ENCODE results near the gene FCHSD2.
A peak's percentile ranks its signal among the peaks of the same experiment; 100 is the strongest.

Gene FCHSD2

DNA sequence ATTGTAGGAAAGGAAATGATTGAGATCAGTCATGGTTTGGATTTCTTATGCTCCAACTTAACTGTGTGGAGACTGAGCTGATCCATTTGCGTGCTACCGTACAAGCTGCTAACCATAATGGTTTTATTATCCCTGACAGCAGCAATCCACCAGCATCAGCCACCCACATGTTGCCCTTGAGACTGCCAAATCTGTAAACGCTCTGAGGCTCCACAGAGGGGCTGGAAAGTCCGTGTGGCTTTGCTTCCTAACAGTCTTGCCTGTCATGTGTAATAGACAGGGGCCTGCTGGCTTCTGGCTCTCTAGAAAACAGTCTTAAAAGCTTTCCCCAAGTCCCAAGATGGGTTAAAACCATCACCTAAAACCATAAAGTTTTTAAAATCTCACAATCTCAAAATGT lies 297.8 kb downstream of the FCHSD2 start:
- H4K5ac ChIP-seq (ENCODE audit: low read length), result no peak overlapping the region
- no peak overlapping the region for H3K23ac ChIP-seq (ENCODE audit: low read length)
- no peaks in the 10 kb centered on the region for H3K79me2 ChIP-seq (ENCODE audit: control insufficient read depth, insufficient read depth, low read length)
- no peak overlapping the region for H3K9ac ChIP-seq (ENCODE audit: low read length)
- no peak overlapping the region for H3K27ac ChIP-seq (ENCODE audit: low read depth, low read length)
- H3K18ac ChIP-seq (ENCODE audit: low read length), result no peak overlapping the region
- H3K4me3 ChIP-seq (ENCODE audit: low read length), result no peak overlapping the region
- H3K36me3 ChIP-seq (ENCODE audit: control insufficient read depth, insufficient read depth, low read length), result no peaks in the 10 kb centered on the region
- WGBS (ENCODE audit: extremely low coverage, insufficient coverage, low lambda C conversion rate), result no CpG with 5 or more reads among the region's 4 CpGs
- DNase-seq, result no peak
- H3K56ac ChIP-seq (ENCODE audit: low read length), result no peak overlapping the region
- H3K4me2 ChIP-seq (ENCODE audit: low read length), result no peak overlapping the region
- H3K4ac ChIP-seq (ENCODE audit: low read depth, low read length), result no peak overlapping the region
- no peak overlapping the region for H2AK5ac ChIP-seq (ENCODE audit: low read length)
- H3K27me3 ChIP-seq (ENCODE audit: insufficient read depth, low read length, poor library complexity), result no peaks in the 10 kb centered on the region
- no peaks in the 10 kb centered on the region for H3K79me1 ChIP-seq (ENCODE audit: low read length)
- H3K4me1 ChIP-seq (ENCODE audit: control insufficient read depth, low read depth, low read length), result no peaks in the 10 kb centered on the region
- no peak overlapping the region for H2BK15ac ChIP-seq (replicated peaks; ENCODE audit: low read depth)
- no peak overlapping the region for H4K8ac ChIP-seq (ENCODE audit: low read depth, low read length)
- no peak overlapping the region for H2BK5ac ChIP-seq (ENCODE audit: low read length)
- H2BK120ac ChIP-seq (ENCODE audit: low read depth, low read length), result no peak overlapping the region

DNA sequence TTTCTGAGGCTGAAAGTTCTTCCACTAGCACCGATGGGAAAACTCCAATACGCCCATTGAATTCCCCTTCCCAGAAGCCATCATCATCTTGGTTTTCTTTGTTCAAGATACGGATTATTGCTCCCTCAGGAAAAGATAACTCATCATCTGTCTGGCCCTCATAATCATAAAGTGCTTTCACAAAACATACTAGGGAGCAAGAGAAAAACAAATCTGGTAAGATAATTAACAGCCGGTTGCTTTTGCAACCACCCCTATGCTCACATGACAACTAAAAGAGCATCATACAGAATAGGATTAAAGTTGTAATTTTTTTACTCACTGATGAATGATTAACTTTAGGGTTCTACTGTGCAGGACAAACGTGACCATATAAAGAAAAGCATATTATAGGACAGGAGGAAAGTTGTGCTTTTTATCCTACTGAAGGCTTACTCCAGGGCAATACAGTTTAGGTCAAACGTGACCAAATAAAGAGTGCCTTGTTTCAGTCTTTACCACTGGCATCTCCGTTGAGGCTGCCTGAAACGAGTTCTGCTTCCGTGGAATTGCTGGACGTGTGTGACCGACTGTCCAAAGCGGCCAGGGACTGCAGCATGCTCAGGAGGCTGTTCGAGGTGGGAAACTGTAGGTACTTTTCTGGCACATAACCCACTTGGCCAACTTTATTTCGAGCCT lies 299.3 kb downstream of the FCHSD2 start:
- WGBS (ENCODE audit: extremely low coverage, insufficient coverage, low lambda C conversion rate), result no CpG with 5 or more reads among the region's 14 CpGs
- Histone ChIP-seq H3K4me2 (ENCODE audit: low read length) (no peak overlapping the region), H3K27me3 (ENCODE audit: insufficient read depth, low read length, poor library complexity) (no peaks in the 10 kb centered on the region), H3K27ac (ENCODE audit: low read depth, low read length) (no peak overlapping the region), H2BK15ac (replicated peaks; ENCODE audit: low read depth) (no peak overlapping the region), H3K18ac (ENCODE audit: low read length) (no peak overlapping the region), H3K56ac (ENCODE audit: low read length) (no peak overlapping the region), H3K23ac (ENCODE audit: low read length) (no peak overlapping the region), H3K4me3 (ENCODE audit: low read length) (no peak overlapping the region), H3K4ac (ENCODE audit: low read depth, low read length) (no peak overlapping the region), H3K36me3 (ENCODE audit: control insufficient read depth, insufficient read depth, low read length) (no peaks in the 10 kb centered on the region), H4K8ac (ENCODE audit: low read depth, low read length) (no peak overlapping the region), H2BK120ac (ENCODE audit: low read depth, low read length) (no peak overlapping the region), H3K79me2 (ENCODE audit: control insufficient read depth, insufficient read depth, low read length) (no peaks in the 10 kb centered on the region), H3K4me1 (ENCODE audit: control insufficient read depth, low read depth, low read length) (no peaks in the 10 kb centered on the region), H3K9ac (ENCODE audit: low read length) (no peak overlapping the region), H2BK5ac (ENCODE audit: low read length) (no peak overlapping the region), H4K5ac (ENCODE audit: low read length) (no peak overlapping the region), H2AK5ac (ENCODE audit: low read length) (no peak overlapping the region), H3K79me1 (ENCODE audit: low read length) (no peaks in the 10 kb centered on the region)
- DNase-seq, result no peak

DNA sequence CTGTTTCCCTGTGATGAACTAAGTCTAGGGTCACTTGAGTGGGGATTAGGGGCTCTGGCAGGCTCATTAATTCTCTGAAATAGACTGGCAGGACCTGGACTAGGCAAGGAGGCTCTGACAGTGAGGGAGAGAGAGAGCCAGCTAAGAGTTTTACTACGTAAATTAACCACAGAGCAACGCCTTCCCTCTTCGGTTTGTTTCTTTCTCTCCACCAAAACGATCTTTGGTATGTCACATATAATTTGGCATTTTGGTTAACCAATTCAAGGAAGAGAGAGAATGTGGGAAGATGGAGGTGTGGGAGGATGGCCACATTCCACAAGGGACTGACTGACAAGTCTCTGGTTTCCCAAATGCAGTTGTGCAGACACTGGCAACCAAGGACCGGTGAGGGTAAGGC lies 300.0 kb downstream of the FCHSD2 start:
- H3K56ac ChIP-seq (ENCODE audit: low read length), result no peak overlapping the region
- H3K36me3 ChIP-seq (ENCODE audit: control insufficient read depth, insufficient read depth, low read length), result no peaks in the 10 kb centered on the region
- no peak overlapping the region for H2BK5ac ChIP-seq (ENCODE audit: low read length)
- no CpG with 5 or more reads among the region's 5 CpGs for WGBS (ENCODE audit: extremely low coverage, insufficient coverage, low lambda C conversion rate)
- no peak overlapping the region for H3K4me2 ChIP-seq (ENCODE audit: low read length)
- no peak overlapping the region for H2BK15ac ChIP-seq (replicated peaks; ENCODE audit: low read depth)
- no peaks in the 10 kb centered on the region for H3K79me2 ChIP-seq (ENCODE audit: control insufficient read depth, insufficient read depth, low read length)
- H3K27ac ChIP-seq (ENCODE audit: low read depth, low read length), result no peak overlapping the region
- no peak overlapping the region for H3K23ac ChIP-seq (ENCODE audit: low read length)
- H3K9ac ChIP-seq (ENCODE audit: low read length), result no peak overlapping the region
- H2AK5ac ChIP-seq (ENCODE audit: low read length), result no peak overlapping the region
- H2BK120ac ChIP-seq (ENCODE audit: low read depth, low read length), result no peak overlapping the region
- H4K5ac ChIP-seq (ENCODE audit: low read length), result no peak overlapping the region
- no peak overlapping the region for H4K8ac ChIP-seq (ENCODE audit: low read depth, low read length)
- H3K79me1 ChIP-seq (ENCODE audit: low read length), result no peaks in the 10 kb centered on the region
- DNase-seq, result no peak
- no peak overlapping the region for H3K4ac ChIP-seq (ENCODE audit: low read depth, low read length)
- no peak overlapping the region for H3K18ac ChIP-seq (ENCODE audit: low read length)
- H3K27me3 ChIP-seq (ENCODE audit: insufficient read depth, low read length, poor library complexity), result no peaks in the 10 kb centered on the region
- H3K4me1 ChIP-seq (ENCODE audit: control insufficient read depth, low read depth, low read length), result no peaks in the 10 kb centered on the region
- H3K4me3 ChIP-seq (ENCODE audit: low read length), result no peak overlapping the region

DNA sequence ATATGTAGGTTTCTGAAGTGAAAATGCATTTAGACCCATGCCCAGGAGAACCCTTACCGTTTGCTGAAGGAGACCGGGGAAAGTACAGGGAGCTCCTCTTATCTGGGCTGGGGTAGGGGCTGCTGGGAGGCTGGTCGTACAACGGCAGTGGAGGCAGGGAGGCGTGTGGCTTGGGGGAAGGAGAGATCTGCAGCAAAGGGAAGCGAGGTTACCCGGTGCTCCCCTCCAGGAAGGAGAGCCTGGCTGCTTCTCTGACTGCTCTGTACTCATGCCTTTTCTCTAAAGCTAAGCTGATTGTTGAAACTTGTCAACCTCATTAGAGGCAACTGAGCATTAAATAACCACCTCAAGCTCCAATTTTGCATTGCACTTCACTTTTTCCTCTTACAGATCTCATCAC lies 300.7 kb downstream of the FCHSD2 start:
- no peak overlapping the region for H3K4me3 ChIP-seq (ENCODE audit: low read length)
- no peak for DNase-seq
- H3K18ac ChIP-seq (ENCODE audit: low read length), result no peak overlapping the region
- H3K9ac ChIP-seq (ENCODE audit: low read length), result no peak overlapping the region
- no peak overlapping the region for H4K5ac ChIP-seq (ENCODE audit: low read length)
- no peak overlapping the region for H2BK15ac ChIP-seq (replicated peaks; ENCODE audit: low read depth)
- H3K23ac ChIP-seq (ENCODE audit: low read length), result no peak overlapping the region
- no peak overlapping the region for H3K4ac ChIP-seq (ENCODE audit: low read depth, low read length)
- H3K56ac ChIP-seq (ENCODE audit: low read length), result no peak overlapping the region
- H3K4me1 ChIP-seq (ENCODE audit: control insufficient read depth, low read depth, low read length), result no peaks in the 10 kb centered on the region
- H2BK120ac ChIP-seq (ENCODE audit: low read depth, low read length), result no peak overlapping the region
- WGBS (ENCODE audit: extremely low coverage, insufficient coverage, low lambda C conversion rate), result no CpG with 5 or more reads among the region's 7 CpGs
- H3K36me3 ChIP-seq (ENCODE audit: control insufficient read depth, insufficient read depth, low read length), result no peaks in the 10 kb centered on the region
- no peak overlapping the region for H2AK5ac ChIP-seq (ENCODE audit: low read length)
- H3K4me2 ChIP-seq (ENCODE audit: low read length), result no peak overlapping the region
- no peaks in the 10 kb centered on the region for H3K27me3 ChIP-seq (ENCODE audit: insufficient read depth, low read length, poor library complexity)
- H3K79me2 ChIP-seq (ENCODE audit: control insufficient read depth, insufficient read depth, low read length), result no peaks in the 10 kb centered on the region
- H4K8ac ChIP-seq (ENCODE audit: low read depth, low read length), result no peak overlapping the region
- no peaks in the 10 kb centered on the region for H3K79me1 ChIP-seq (ENCODE audit: low read length)
- H3K27ac ChIP-seq (ENCODE audit: low read depth, low read length), result no peak overlapping the region
- no peak overlapping the region for H2BK5ac ChIP-seq (ENCODE audit: low read length)

DNA sequence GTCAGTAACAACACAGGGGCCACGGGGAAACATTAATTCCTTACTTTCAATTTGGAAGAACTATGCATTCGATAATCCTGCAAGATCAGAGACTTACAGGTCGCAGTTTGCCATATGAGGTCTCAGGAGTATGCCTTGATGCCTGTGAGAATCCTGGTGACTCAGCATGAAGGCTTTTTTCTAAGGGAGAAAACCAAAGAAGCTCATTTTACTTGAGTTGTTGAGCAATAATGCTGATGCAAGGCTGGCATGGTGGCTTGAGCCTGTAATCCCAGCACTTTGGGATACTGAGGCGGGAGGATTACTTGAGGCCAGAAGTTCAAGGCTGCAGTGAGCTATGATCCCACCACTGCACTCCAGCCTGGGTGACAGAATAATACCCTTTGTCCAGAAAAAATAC lies 301.3 kb downstream of the FCHSD2 start:
- no peak overlapping the region for H3K4ac ChIP-seq (ENCODE audit: low read depth, low read length)
- WGBS (ENCODE audit: extremely low coverage, insufficient coverage, low lambda C conversion rate), result no CpG with 5 or more reads among the region's 4 CpGs
- no peak overlapping the region for H3K27ac ChIP-seq (ENCODE audit: low read depth, low read length)

DNA sequence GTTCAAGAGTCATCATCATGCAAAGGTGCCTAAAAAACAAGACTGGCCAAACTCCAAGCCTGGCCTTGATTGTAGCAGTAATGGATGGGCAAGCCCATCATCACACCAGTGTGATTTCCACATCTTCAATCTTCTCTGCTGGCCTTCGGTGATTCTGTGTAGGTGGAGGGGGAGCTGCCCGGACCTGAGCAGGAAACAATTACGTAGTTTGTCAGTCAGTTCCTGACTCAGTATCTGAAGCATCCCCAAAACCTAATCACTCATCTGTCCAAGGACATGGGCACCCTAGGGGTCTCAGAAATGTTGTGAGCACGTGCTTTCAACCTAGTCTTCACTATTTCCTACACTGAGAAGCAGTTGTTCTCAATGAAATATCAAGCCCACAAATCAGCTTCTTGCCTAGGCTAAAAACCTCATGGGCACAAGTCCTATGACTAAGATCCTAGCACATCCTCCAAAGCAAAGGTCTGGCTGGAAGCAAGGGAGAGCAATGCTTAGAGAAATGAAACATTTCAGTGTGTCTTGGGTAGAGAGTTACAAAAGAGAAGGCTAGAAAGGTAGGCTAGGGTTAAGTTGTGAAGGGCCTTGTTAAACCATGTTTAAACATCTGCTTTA lies 303.3 kb downstream of the FCHSD2 start:
- Histone ChIP-seq H2BK120ac (ENCODE audit: low read depth, low read length) (no peak overlapping the region), H3K56ac (ENCODE audit: low read length) (no peak overlapping the region), H3K36me3 (ENCODE audit: control insufficient read depth, insufficient read depth, low read length) (no peaks in the 10 kb centered on the region), H3K4me2 (ENCODE audit: low read length) (no peak overlapping the region), H3K9ac (ENCODE audit: low read length) (no peak overlapping the region), H4K5ac (ENCODE audit: low read length) (no peak overlapping the region), H3K79me2 (ENCODE audit: control insufficient read depth, insufficient read depth, low read length) (no peaks in the 10 kb centered on the region), H2BK15ac (replicated peaks; ENCODE audit: low read depth) (no peak overlapping the region), H3K27ac (ENCODE audit: low read depth, low read length) (no peak overlapping the region), H2AK5ac (ENCODE audit: low read length) (no peak overlapping the region), H3K79me1 (ENCODE audit: low read length) (no peaks in the 10 kb centered on the region), H3K4me3 (ENCODE audit: low read length) (no peak overlapping the region), H3K4me1 (ENCODE audit: control insufficient read depth, low read depth, low read length) (no peaks in the 10 kb centered on the region), H3K4ac (ENCODE audit: low read depth, low read length) (no peak overlapping the region), H3K27me3 (ENCODE audit: insufficient read depth, low read length, poor library complexity) (no peaks in the 10 kb centered on the region), H4K8ac (ENCODE audit: low read depth, low read length) (no peak overlapping the region), H3K18ac (ENCODE audit: low read length) (no peak overlapping the region), H3K23ac (ENCODE audit: low read length) (no peak overlapping the region), H2BK5ac (ENCODE audit: low read length) (no peak overlapping the region)
- DNase-seq, result no peak
- WGBS (ENCODE audit: extremely low coverage, insufficient coverage, low lambda C conversion rate), result no CpG with 5 or more reads among the region's 4 CpGs

More for the DNA sequence above, 301.3 kb downstream of the FCHSD2 start:
- Histone ChIP-seq H2AK5ac (ENCODE audit: low read length) (no peak overlapping the region), H3K4me1 (ENCODE audit: control insufficient read depth, low read depth, low read length) (no peaks in the 10 kb centered on the region), H2BK5ac (ENCODE audit: low read length) (no peak overlapping the region), H3K36me3 (ENCODE audit: control insufficient read depth, insufficient read depth, low read length) (no peaks in the 10 kb centered on the region), H4K8ac (ENCODE audit: low read depth, low read length) (no peak overlapping the region), H3K9ac (ENCODE audit: low read length) (no peak overlapping the region), H3K4me2 (ENCODE audit: low read length) (no peak overlapping the region), H2BK15ac (replicated peaks; ENCODE audit: low read depth) (no peak overlapping the region), H3K56ac (ENCODE audit: low read length) (no peak overlapping the region), H2BK120ac (ENCODE audit: low read depth, low read length) (no peak overlapping the region), H3K79me1 (ENCODE audit: low read length) (no peaks in the 10 kb centered on the region), H3K18ac (ENCODE audit: low read length) (no peak overlapping the region), H3K79me2 (ENCODE audit: control insufficient read depth, insufficient read depth, low read length) (no peaks in the 10 kb centered on the region), H3K4me3 (ENCODE audit: low read length) (no peak overlapping the region), H4K5ac (ENCODE audit: low read length) (no peak overlapping the region), H3K27me3 (ENCODE audit: insufficient read depth, low read length, poor library complexity) (no peaks in the 10 kb centered on the region), H3K23ac (ENCODE audit: low read length) (no peak overlapping the region)
- DNase-seq, result peak; percentile 69

Data from mesendoderm (in vitro differentiated cells).